ENCODE results near the gene CHSY1.

Gene CHSY1

GRCh38 chr15:101267320-101268104 lies 15.7 kb upstream of the CHSY1 start:
- DNase-seq (ENCODE audit: low read depth) = no peak

GRCh38 chr15:101266787-101267186 lies 14.9 kb upstream of the CHSY1 start:
- no peak for DNase-seq (ENCODE audit: low read depth)

- no peak for DNase-seq (ENCODE audit: low read depth)
Observed at GRCh38 chr15:101266034-101266433, 14.2 kb upstream of the CHSY1 start.

- DNase-seq (ENCODE audit: low read depth) = no peak
Observed at GRCh38 chr15:101264911-101265641, 13.2 kb upstream of the CHSY1 start.

- no peak for DNase-seq (ENCODE audit: low read depth)
Observed at GRCh38 chr15:101264011-101264410, 12.2 kb upstream of the CHSY1 start.

GRCh38 chr15:101262551-101262950 lies 10.7 kb upstream of the CHSY1 start:
- DNase-seq (ENCODE audit: low read depth) = no peak

GRCh38 chr15:101258238-101259144 lies 6.6 kb upstream of the CHSY1 start:
- DNase-seq (ENCODE audit: low read depth) = peak; percentile 43

GRCh38 chr15:101256757-101257156 lies 4.9 kb upstream of the CHSY1 start:
- DNase-seq (ENCODE audit: low read depth) = no peak

- no peak for DNase-seq (ENCODE audit: low read depth)
Observed at GRCh38 chr15:101255615-101256241, 3.9 kb upstream of the CHSY1 start.

- DNase-seq (ENCODE audit: low read depth) = no peak
Observed at GRCh38 chr15:101255051-101255395, 3.2 kb upstream of the CHSY1 start.

GRCh38 chr15:101254157-101255050 lies 2.6 kb upstream of the CHSY1 start:
- DNase-seq (ENCODE audit: low read depth) = no peak

- DNase-seq (ENCODE audit: low read depth) = no peak
Observed at GRCh38 chr15:101252836-101253235, 988 bp upstream of the CHSY1 start.

GRCh38 chr15:101250873-101251829 lies 697 bp downstream of the CHSY1 start:
- DNase-seq (ENCODE audit: low read depth) = no peak

- no peak for DNase-seq (ENCODE audit: low read depth)
Observed at GRCh38 chr15:101250341-101250831, 1.5 kb downstream of the CHSY1 start.

GRCh38 chr15:101248274-101248673 lies 3.6 kb downstream of the CHSY1 start:
- DNase-seq (ENCODE audit: low read depth) = no peak

GRCh38 chr15:101246824-101247745 lies 4.8 kb downstream of the CHSY1 start:
- no peak for DNase-seq (ENCODE audit: low read depth)

- no peak for DNase-seq (ENCODE audit: low read depth)
Observed at GRCh38 chr15:101246391-101246790, 5.5 kb downstream of the CHSY1 start.

GRCh38 chr15:101244889-101245668 lies 6.8 kb downstream of the CHSY1 start:
- no peak for DNase-seq (ENCODE audit: low read depth)
